ENCODE results near the gene ACADS. TPM values are rescaled to one million over a fixed set of nuclear protein-coding genes. Genes with fewer than 3 reads are reported as not detected.

The ACADS gene
- total RNA-seq, 1 experiment from 2014 or later: 16.1 TPM

DNA sequence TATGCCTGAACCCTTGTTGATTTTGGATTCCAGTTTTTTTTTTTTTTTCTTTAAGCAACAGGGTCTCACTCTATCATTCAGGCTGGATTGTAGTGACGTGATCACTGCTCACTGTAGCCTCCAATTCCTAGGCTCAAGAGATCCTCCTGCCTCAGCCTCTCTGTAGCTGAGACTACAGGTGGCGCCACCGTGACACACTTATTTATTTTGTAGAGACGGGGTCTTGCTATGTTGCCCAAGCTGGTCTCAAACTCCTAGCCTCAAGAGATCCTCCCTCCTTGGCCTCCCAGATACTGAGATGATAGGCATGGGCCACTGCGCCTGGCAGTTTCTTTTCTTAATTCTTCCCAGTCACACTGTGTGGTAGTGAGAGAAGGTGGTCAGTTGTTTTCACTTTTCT lies 25.2 kb downstream of the ACADS start:
- BruUV-seq (replicated peaks): no TSS peak
- peaks cover 2% of the 10 kb centered on the region for H3K9me3 Mint-ChIP-seq (ENCODE audit: low read depth, unreplicated experiment)
- no peak for DNase-seq
- TF ChIP-seq, protein P1, sequence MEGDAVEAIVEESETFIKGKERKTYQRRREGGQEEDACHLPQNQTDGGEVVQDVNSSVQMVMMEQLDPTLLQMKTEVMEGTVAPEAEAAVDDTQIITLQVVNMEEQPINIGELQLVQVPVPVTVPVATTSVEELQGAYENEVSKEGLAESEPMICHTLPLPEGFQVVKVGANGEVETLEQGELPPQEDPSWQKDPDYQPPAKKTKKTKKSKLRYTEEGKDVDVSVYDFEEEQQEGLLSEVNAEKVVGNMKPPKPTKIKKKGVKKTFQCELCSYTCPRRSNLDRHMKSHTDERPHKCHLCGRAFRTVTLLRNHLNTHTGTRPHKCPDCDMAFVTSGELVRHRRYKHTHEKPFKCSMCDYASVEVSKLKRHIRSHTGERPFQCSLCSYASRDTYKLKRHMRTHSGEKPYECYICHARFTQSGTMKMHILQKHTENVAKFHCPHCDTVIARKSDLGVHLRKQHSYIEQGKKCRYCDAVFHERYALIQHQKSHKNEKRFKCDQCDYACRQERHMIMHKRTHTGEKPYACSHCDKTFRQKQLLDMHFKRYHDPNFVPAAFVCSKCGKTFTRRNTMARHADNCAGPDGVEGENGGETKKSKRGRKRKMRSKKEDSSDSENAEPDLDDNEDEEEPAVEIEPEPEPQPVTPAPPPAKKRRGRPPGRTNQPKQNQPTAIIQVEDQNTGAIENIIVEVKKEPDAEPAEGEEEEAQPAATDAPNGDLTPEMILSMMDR (IDR thresholded peaks at IDR 0.05; ENCODE audit: unreplicated experiment): no peak
- no peak overlapping the region for H3K4me3 Mint-ChIP-seq (ENCODE audit: low read depth, unreplicated experiment)
- CTCF ChIA-PET: no interaction called here
- intact Hi-C loops (cut with micrococcal nuclease; ENCODE audit: unreplicated experiment): no loop called here
- H3K27ac Mint-ChIP-seq (ENCODE audit: unreplicated experiment): no peak overlapping the region
- no peaks in the 10 kb centered on the region for H3K36me3 Mint-ChIP-seq (ENCODE audit: insufficient read depth, unreplicated experiment)
- H3K4me1 Mint-ChIP-seq (ENCODE audit: low read depth, unreplicated experiment): no peaks in the 10 kb centered on the region
- no peaks in the 10 kb centered on the region for H3K27me3 Mint-ChIP-seq (ENCODE audit: unreplicated experiment)

- Mint-ChIP-seq H3K4me3 (ENCODE audit: low read depth, unreplicated experiment) (no peak overlapping the region), H3K9me3 (ENCODE audit: low read depth, unreplicated experiment) (peaks cover 2% of the 10 kb centered on the region), H3K36me3 (ENCODE audit: insufficient read depth, unreplicated experiment) (no peaks in the 10 kb centered on the region), H3K4me1 (ENCODE audit: low read depth, unreplicated experiment) (no peaks in the 10 kb centered on the region), H3K27me3 (ENCODE audit: unreplicated experiment) (no peaks in the 10 kb centered on the region), H3K27ac (ENCODE audit: unreplicated experiment) (no peak overlapping the region)
- TF ChIP-seq, protein P1 (IDR thresholded peaks at IDR 0.05; ENCODE audit: unreplicated experiment): no peak
- intact Hi-C loops (cut with micrococcal nuclease; ENCODE audit: unreplicated experiment): no loop called here
- no peak for DNase-seq
- CTCF ChIA-PET: no interaction called here
- BruUV-seq (replicated peaks): no TSS peak
Observed at GRCh38 chr12:120751389-120751788, 25.8 kb downstream of the ACADS start.

- H3K4me3 Mint-ChIP-seq (ENCODE audit: low read depth, unreplicated experiment): no peak overlapping the region
- H3K9me3 Mint-ChIP-seq (ENCODE audit: low read depth, unreplicated experiment): peaks cover 2% of the 10 kb centered on the region
- BruUV-seq (replicated peaks): no TSS peak
- CTCF ChIA-PET: no interaction called here
- TF ChIP-seq, protein P1 (IDR thresholded peaks at IDR 0.05; ENCODE audit: unreplicated experiment): no peak
- intact Hi-C loops (cut with micrococcal nuclease; ENCODE audit: unreplicated experiment): no loop called here
- H3K4me1 Mint-ChIP-seq (ENCODE audit: low read depth, unreplicated experiment): no peaks in the 10 kb centered on the region
- no peaks in the 10 kb centered on the region for H3K27me3 Mint-ChIP-seq (ENCODE audit: unreplicated experiment)
- DNase-seq: no peak
- no peaks in the 10 kb centered on the region for H3K36me3 Mint-ChIP-seq (ENCODE audit: insufficient read depth, unreplicated experiment)
- H3K27ac Mint-ChIP-seq (ENCODE audit: unreplicated experiment): no peak overlapping the region
Observed at GRCh38 chr12:120754792-120755191, 29.2 kb downstream of the ACADS start.

- Mint-ChIP-seq H3K27ac (ENCODE audit: unreplicated experiment) (no peak overlapping the region), H3K9me3 (ENCODE audit: low read depth, unreplicated experiment) (peaks cover 2% of the 10 kb centered on the region), H3K4me3 (ENCODE audit: low read depth, unreplicated experiment) (no peak overlapping the region), H3K36me3 (ENCODE audit: insufficient read depth, unreplicated experiment) (peaks cover 2% of the 10 kb centered on the region), H3K27me3 (ENCODE audit: unreplicated experiment) (no peaks in the 10 kb centered on the region), H3K4me1 (ENCODE audit: low read depth, unreplicated experiment) (no peaks in the 10 kb centered on the region)
- BruUV-seq (replicated peaks): no TSS peak
- no peak for DNase-seq
- TF ChIP-seq, protein P1 (IDR thresholded peaks at IDR 0.05; ENCODE audit: unreplicated experiment): no peak
- intact Hi-C loops (cut with micrococcal nuclease; ENCODE audit: unreplicated experiment): no loop called here
- CTCF ChIA-PET: no interaction called here
Observed at GRCh38 chr12:120755269-120755668, 29.6 kb downstream of the ACADS start.

Data from Calu3 (cell line).